ENCODE data around the gene SRP19.

SRP19 gene

DNA sequence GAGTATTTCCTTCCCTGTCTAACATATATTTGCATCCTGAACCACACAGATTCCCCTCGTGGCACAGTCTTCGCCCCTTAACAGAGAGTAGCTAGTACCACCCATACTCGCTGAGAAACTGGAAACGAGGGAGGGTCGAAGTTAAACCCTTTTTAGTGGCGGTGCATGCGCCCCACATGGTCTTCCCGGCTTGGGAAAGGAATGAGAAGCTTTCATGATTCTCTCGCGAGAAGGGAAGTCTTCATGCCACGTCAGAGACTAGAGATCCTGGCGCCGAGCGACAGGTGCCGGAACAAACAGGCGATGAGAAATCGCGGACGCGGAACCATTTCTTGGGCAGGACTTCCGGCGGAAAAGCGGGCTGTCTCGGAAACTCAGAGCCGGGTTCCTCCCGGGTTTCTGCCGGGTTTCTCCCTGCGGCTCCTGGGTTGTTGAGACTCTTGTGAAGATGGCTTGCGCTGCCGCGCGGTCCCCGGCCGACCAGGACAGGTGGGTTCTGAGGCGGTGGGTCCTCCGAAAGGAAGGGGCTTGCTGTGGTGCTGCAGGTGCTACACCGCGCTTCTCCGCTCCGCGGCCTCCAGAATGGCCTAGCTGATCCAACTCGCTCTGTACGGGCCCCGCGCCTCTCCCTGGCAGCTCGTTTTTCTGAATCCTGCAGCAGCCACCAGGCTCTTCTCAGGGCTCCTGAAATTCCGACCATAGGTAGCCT is at the start of gene SRP19:
Gene SRP19 (plus strand): TSS at position 359 of the 709 bp plus-strand sequence. CDS start 90 bp downstream, at position 449.
- Histone ChIP-seq H3K36me3 (ENCODE audit: insufficient read depth, low read length) (peaks cover 18% of the 10 kb centered on the region), H3K9ac (ENCODE audit: low read depth, low read length) (peak within 1 kb of the TSS; percentile 80), H3K9me3 (ENCODE audit: control insufficient read depth, insufficient read depth, low read length) (no peaks in the 10 kb centered on the region), H3K4me1 (ENCODE audit: insufficient read depth, low read length) (peaks cover 10% of the 10 kb centered on the region; the same call in 1 of the 2 replicates)

- Histone ChIP-seq H3K9ac (ENCODE audit: low read depth, low read length) (no peak overlapping the region), H3K36me3 (ENCODE audit: insufficient read depth, low read length) (peaks cover 3% of the 10 kb centered on the region), H3K4me1 (ENCODE audit: insufficient read depth, low read length) (no peaks in the 10 kb centered on the region), H3K9me3 (ENCODE audit: control insufficient read depth, insufficient read depth, low read length) (no peaks in the 10 kb centered on the region)
These were observed 48.5 kb upstream of the SRP19 start for GRCh38 chr5:112812549-112812948.

DNA sequence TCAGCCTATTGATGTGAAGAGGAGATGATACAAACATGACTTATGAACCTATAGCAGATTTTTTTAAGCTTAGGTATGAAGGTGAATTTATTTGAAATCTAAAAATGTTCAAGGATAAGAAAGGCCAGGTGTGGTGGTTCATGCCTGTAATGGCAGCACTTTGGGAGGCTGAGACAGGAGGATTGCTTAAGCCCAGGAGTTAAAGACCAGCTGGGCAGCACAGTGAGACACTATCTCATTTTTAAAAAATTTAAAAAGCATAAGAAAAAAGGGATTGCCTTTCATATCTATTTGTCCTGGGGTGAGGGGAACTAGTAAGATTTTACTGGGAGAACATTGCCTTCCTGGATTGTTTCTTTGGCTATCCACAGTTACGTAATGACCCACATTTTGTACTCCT is 40.8 kb upstream of the SRP19 start:
- Histone ChIP-seq H3K9ac (ENCODE audit: low read depth, low read length) (no peak overlapping the region), H3K36me3 (ENCODE audit: insufficient read depth, low read length) (peaks cover 10% of the 10 kb centered on the region), H3K4me1 (ENCODE audit: insufficient read depth, low read length) (peaks cover 4% of the 10 kb centered on the region; the same call in 1 of the 2 replicates), H3K9me3 (ENCODE audit: control insufficient read depth, insufficient read depth, low read length) (no peaks in the 10 kb centered on the region)

- peaks cover 7% of the 10 kb centered on the region for H3K36me3 ChIP-seq (ENCODE audit: insufficient read depth, low read length)
- no peak overlapping the region for H3K9ac ChIP-seq (ENCODE audit: low read depth, low read length)
- peaks cover 11% of the 10 kb centered on the region; the same call in 1 of the 2 replicates for H3K4me1 ChIP-seq (ENCODE audit: insufficient read depth, low read length)
- no peaks in the 10 kb centered on the region for H3K9me3 ChIP-seq (ENCODE audit: control insufficient read depth, insufficient read depth, low read length)
These were observed 38.6 kb upstream of the SRP19 start for GRCh38 chr5:112822456-112822855.

- H3K36me3 ChIP-seq (ENCODE audit: insufficient read depth, low read length), result peaks cover 10% of the 10 kb centered on the region
- no peaks in the 10 kb centered on the region for H3K9me3 ChIP-seq (ENCODE audit: control insufficient read depth, insufficient read depth, low read length)
- peaks cover 11% of the 10 kb centered on the region; the same call in 1 of the 2 replicates for H3K4me1 ChIP-seq (ENCODE audit: insufficient read depth, low read length)
- no peak overlapping the region for H3K9ac ChIP-seq (ENCODE audit: low read depth, low read length)
These were observed 37.9 kb upstream of the SRP19 start for GRCh38 chr5:112823181-112823580.

DNA sequence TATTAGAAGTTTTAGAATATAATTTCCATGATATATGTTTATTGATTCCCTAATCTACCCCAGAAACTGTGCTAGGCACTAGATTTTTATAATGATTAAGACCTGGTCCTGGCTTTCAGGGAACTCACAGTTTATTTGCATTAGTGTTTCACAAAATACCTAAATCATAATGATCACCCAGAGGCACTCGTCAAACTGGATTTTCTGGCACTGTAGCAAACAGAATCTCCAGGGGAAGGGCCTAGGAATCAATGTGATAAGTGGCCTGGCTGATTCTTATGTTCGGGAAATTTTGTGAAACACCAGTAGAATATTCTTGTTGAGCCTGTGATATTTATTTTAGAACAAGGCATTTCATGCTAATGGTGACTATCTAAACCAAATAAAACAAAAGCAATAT is 37.4 kb upstream of the SRP19 start:
- Histone ChIP-seq H3K36me3 (ENCODE audit: insufficient read depth, low read length) (peaks cover 10% of the 10 kb centered on the region), H3K4me1 (ENCODE audit: insufficient read depth, low read length) (peaks cover 11% of the 10 kb centered on the region; the same call in 1 of the 2 replicates), H3K9ac (ENCODE audit: low read depth, low read length) (no peak overlapping the region), H3K9me3 (ENCODE audit: control insufficient read depth, insufficient read depth, low read length) (no peaks in the 10 kb centered on the region)

GRCh38 chr5:112824197-112824596 is 36.9 kb upstream of the SRP19 start:
- peaks cover 11% of the 10 kb centered on the region; the same call in 1 of the 2 replicates for H3K4me1 ChIP-seq (ENCODE audit: insufficient read depth, low read length)
- peaks cover 10% of the 10 kb centered on the region for H3K36me3 ChIP-seq (ENCODE audit: insufficient read depth, low read length)
- no peaks in the 10 kb centered on the region for H3K9me3 ChIP-seq (ENCODE audit: control insufficient read depth, insufficient read depth, low read length)
- no peak overlapping the region for H3K9ac ChIP-seq (ENCODE audit: low read depth, low read length)

DNA sequence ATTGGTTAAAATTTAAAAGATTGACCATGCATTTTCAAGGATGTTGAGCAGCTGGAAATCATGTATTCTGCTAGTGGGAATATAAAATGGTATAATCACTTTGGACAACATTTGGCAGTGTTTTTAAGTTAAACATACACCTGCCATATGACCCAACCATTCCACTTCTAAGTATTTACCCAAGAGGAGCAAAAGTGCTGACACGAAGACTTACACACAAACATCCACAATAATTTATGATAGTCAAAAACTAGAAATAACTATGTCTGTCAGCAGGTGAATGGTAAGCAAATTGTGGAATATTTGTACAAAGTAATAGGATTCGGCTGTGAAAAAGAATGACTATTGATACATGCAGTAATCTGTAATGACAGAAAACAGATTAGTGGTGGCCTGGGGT is 30.7 kb upstream of the SRP19 start:
- peaks cover 3% of the 10 kb centered on the region; the same call in 1 of the 2 replicates for H3K36me3 ChIP-seq (ENCODE audit: insufficient read depth, low read length)
- H3K9me3 ChIP-seq (ENCODE audit: control insufficient read depth, insufficient read depth, low read length), result no peaks in the 10 kb centered on the region
- H3K9ac ChIP-seq (ENCODE audit: low read depth, low read length), result no peak overlapping the region
- peaks cover 6% of the 10 kb centered on the region; the same call in 1 of the 2 replicates for H3K4me1 ChIP-seq (ENCODE audit: insufficient read depth, low read length)

GRCh38 chr5:112833971-112834370 is 27.1 kb upstream of the SRP19 start:
- Histone ChIP-seq H3K36me3 (ENCODE audit: insufficient read depth, low read length) (no peaks in the 10 kb centered on the region; the same call in 1 of the 2 replicates), H3K4me1 (ENCODE audit: insufficient read depth, low read length) (no peaks in the 10 kb centered on the region), H3K9me3 (ENCODE audit: control insufficient read depth, insufficient read depth, low read length) (no peaks in the 10 kb centered on the region), H3K9ac (ENCODE audit: low read depth, low read length) (no peak overlapping the region)

- Histone ChIP-seq H3K9me3 (ENCODE audit: control insufficient read depth, insufficient read depth, low read length) (peaks cover 3% of the 10 kb centered on the region; the same call in 1 of the 2 replicates), H3K36me3 (ENCODE audit: insufficient read depth, low read length) (peaks cover 7% of the 10 kb centered on the region), H3K9ac (ENCODE audit: low read depth, low read length) (no peak overlapping the region), H3K4me1 (ENCODE audit: insufficient read depth, low read length) (0 out of 2 replicates have a peak, but pooled peaks cover 2% of the 10 kb centered on the region)
These were observed 16.6 kb upstream of the SRP19 start for GRCh38 chr5:112844489-112844888.

DNA sequence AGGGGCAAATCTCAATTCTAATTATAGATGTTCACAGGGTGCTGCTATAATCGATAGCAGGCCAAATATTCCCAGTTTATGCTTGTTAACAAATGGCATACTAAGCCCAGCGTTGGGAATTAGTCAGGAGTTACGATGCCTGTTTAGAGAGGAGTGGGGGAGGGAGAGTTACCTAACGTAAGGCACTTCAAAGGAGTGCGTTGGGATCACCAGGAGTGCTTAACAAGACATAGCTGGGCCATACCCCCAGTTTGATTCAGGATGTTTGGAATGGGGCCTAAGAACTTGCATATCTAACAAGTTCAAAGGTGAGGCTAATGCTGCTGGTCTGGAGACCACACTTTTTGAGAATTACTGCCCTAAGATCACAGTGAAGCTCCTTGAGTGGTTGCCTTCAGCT is 14.5 kb upstream of the SRP19 start:
- 0 out of 2 replicates have a peak, but pooled peaks cover 2% of the 10 kb centered on the region for H3K4me1 ChIP-seq (ENCODE audit: insufficient read depth, low read length)
- no peaks in the 10 kb centered on the region; the same call in 1 of the 2 replicates for H3K36me3 ChIP-seq (ENCODE audit: insufficient read depth, low read length)
- H3K9me3 ChIP-seq (ENCODE audit: control insufficient read depth, insufficient read depth, low read length), result no peaks in the 10 kb centered on the region
- H3K9ac ChIP-seq (ENCODE audit: low read depth, low read length), result no peak overlapping the region

GRCh38 chr5:112847306-112847705 is 13.8 kb upstream of the SRP19 start:
- Histone ChIP-seq H3K9ac (ENCODE audit: low read depth, low read length) (no peak overlapping the region), H3K9me3 (ENCODE audit: control insufficient read depth, insufficient read depth, low read length) (no peaks in the 10 kb centered on the region), H3K4me1 (ENCODE audit: insufficient read depth, low read length) (0 out of 2 replicates have a peak, but pooled peaks cover 2% of the 10 kb centered on the region), H3K36me3 (ENCODE audit: insufficient read depth, low read length) (no peaks in the 10 kb centered on the region; the same call in 1 of the 2 replicates)

GRCh38 chr5:112848116-112848811 is 12.8 kb upstream of the SRP19 start:
- H3K36me3 ChIP-seq (ENCODE audit: insufficient read depth, low read length), result no peaks in the 10 kb centered on the region
- 0 out of 2 replicates have a peak, but pooled peaks cover 2% of the 10 kb centered on the region for H3K4me1 ChIP-seq (ENCODE audit: insufficient read depth, low read length)
- no peaks in the 10 kb centered on the region for H3K9me3 ChIP-seq (ENCODE audit: control insufficient read depth, insufficient read depth, low read length)
- peak overlapping the region; percentile 34; the same call in 1 of the 2 replicates for H3K9ac ChIP-seq (ENCODE audit: low read depth, low read length)

GRCh38 chr5:112849912-112850311 is 11.2 kb upstream of the SRP19 start:
- no peaks in the 10 kb centered on the region for H3K36me3 ChIP-seq (ENCODE audit: insufficient read depth, low read length)
- no peak overlapping the region for H3K9ac ChIP-seq (ENCODE audit: low read depth, low read length)
- H3K4me1 ChIP-seq (ENCODE audit: insufficient read depth, low read length), result 0 out of 2 replicates have a peak, but pooled peaks cover 2% of the 10 kb centered on the region
- H3K9me3 ChIP-seq (ENCODE audit: control insufficient read depth, insufficient read depth, low read length), result no peaks in the 10 kb centered on the region
